Measurements from ENCODE around the gene RRM1. TPM values are rescaled to one million over a fixed set of nuclear protein-coding genes. Genes with fewer than 3 reads are reported as not detected.

The RRM1 gene
- total RNA-seq, 1 experiment from 2014 or later = 88.8 TPM

DNA sequence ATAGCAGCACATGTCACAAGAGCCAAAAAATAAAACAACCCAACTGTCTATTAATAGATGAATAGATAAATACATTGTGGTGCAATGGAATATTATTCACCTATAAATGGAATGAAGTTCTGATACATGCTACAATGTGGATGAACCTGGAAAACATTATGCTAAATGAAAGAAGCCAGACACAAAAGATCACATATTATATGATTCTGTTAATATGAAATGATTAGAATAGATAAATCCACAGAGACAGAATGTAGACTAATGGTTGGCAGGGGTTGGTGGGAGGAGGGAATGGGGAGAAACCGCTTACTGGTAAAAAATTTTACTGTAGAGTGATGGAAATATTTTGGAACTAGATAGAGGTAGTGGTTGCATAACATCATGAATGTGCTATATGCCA is 32.9 kb upstream of the RRM1 start (continued):
- TF ChIP-seq, protein P1, sequence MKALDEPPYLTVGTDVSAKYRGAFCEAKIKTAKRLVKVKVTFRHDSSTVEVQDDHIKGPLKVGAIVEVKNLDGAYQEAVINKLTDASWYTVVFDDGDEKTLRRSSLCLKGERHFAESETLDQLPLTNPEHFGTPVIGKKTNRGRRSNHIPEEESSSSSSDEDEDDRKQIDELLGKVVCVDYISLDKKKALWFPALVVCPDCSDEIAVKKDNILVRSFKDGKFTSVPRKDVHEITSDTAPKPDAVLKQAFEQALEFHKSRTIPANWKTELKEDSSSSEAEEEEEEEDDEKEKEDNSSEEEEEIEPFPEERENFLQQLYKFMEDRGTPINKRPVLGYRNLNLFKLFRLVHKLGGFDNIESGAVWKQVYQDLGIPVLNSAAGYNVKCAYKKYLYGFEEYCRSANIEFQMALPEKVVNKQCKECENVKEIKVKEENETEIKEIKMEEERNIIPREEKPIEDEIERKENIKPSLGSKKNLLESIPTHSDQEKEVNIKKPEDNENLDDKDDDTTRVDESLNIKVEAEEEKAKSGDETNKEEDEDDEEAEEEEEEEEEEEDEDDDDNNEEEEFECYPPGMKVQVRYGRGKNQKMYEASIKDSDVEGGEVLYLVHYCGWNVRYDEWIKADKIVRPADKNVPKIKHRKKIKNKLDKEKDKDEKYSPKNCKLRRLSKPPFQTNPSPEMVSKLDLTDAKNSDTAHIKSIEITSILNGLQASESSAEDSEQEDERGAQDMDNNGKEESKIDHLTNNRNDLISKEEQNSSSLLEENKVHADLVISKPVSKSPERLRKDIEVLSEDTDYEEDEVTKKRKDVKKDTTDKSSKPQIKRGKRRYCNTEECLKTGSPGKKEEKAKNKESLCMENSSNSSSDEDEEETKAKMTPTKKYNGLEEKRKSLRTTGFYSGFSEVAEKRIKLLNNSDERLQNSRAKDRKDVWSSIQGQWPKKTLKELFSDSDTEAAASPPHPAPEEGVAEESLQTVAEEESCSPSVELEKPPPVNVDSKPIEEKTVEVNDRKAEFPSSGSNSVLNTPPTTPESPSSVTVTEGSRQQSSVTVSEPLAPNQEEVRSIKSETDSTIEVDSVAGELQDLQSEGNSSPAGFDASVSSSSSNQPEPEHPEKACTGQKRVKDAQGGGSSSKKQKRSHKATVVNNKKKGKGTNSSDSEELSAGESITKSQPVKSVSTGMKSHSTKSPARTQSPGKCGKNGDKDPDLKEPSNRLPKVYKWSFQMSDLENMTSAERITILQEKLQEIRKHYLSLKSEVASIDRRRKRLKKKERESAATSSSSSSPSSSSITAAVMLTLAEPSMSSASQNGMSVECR (CRISPR knock-in tag; IDR thresholded peaks at IDR 0.05; ENCODE audit: borderline replicate concordance) = no peak
- TF ChIP-seq SP1 (CRISPR knock-in tag; conservative IDR thresholded peaks at IDR 0.05) (no peak), ESRRA (CRISPR knock-in tag; IDR thresholded peaks at IDR 0.05; ENCODE audit: borderline replicate concordance) (no peak)
- TF ChIP-seq, protein P2, sequence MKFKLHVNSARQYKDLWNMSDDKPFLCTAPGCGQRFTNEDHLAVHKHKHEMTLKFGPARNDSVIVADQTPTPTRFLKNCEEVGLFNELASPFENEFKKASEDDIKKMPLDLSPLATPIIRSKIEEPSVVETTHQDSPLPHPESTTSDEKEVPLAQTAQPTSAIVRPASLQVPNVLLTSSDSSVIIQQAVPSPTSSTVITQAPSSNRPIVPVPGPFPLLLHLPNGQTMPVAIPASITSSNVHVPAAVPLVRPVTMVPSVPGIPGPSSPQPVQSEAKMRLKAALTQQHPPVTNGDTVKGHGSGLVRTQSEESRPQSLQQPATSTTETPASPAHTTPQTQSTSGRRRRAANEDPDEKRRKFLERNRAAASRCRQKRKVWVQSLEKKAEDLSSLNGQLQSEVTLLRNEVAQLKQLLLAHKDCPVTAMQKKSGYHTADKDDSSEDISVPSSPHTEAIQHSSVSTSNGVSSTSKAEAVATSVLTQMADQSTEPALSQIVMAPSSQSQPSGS (CRISPR knock-in tag; IDR thresholded peaks at IDR 0.05; ENCODE audit: borderline replicate concordance, low read depth) = no peak

DNA sequence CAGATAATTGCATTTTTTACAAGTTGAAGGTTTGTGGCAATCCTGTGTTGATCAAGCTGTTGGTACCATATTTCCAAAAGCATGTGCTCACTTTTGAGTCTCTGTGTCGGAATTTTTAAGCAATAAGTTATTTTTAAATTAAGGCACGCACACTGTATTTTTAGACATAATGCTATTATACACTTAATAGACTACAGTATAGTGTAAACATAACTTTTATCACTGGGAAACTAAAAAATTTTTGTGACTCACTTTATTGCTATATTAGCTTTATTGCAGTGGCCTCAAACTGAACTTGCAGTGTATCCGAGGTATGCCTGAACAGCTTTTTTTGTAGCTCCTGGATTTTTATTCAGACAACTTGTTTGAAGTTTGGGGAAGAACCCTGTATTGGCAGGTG is 31.3 kb upstream of the RRM1 start:
- POLR2A ChIA-PET = no interaction called here
- no peak for DNase-seq (ENCODE audit: low spot score)
- no peaks in the 10 kb centered on the region for H3K27me3 Mint-ChIP-seq (ENCODE audit: low read depth)

More for the DNA sequence above, 31.3 kb upstream of the RRM1 start:
- CTCF ChIA-PET = interaction anchor here (0.5 kb wide), 1 partner anchor 10 kb away, joined by 3 read pairs; no protein-coding TSS in a partner anchor
- Mint-ChIP-seq H3K27ac (no peak overlapping the region), H3K4me1 (no peaks in the 10 kb centered on the region), H3K9me3 (no peaks in the 10 kb centered on the region), H3K4me3 (no peak overlapping the region), H3K36me3 (no peaks in the 10 kb centered on the region)
- no peak for TF ChIP-seq GRHL2 (CRISPR knock-in tag; IDR thresholded peaks at IDR 0.05; ENCODE audit: insufficient replicate concordance, severe bottlenecking)
- TF ChIP-seq ELF4 (CRISPR knock-in tag; IDR thresholded peaks at IDR 0.05; ENCODE audit: low read depth) = no peak
- TF ChIP-seq, protein P3, sequence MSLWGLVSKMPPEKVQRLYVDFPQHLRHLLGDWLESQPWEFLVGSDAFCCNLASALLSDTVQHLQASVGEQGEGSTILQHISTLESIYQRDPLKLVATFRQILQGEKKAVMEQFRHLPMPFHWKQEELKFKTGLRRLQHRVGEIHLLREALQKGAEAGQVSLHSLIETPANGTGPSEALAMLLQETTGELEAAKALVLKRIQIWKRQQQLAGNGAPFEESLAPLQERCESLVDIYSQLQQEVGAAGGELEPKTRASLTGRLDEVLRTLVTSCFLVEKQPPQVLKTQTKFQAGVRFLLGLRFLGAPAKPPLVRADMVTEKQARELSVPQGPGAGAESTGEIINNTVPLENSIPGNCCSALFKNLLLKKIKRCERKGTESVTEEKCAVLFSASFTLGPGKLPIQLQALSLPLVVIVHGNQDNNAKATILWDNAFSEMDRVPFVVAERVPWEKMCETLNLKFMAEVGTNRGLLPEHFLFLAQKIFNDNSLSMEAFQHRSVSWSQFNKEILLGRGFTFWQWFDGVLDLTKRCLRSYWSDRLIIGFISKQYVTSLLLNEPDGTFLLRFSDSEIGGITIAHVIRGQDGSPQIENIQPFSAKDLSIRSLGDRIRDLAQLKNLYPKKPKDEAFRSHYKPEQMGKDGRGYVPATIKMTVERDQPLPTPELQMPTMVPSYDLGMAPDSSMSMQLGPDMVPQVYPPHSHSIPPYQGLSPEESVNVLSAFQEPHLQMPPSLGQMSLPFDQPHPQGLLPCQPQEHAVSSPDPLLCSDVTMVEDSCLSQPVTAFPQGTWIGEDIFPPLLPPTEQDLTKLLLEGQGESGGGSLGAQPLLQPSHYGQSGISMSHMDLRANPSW (CRISPR knock-in tag; conservative IDR thresholded peaks at IDR 0.05; ENCODE audit: low read depth) = no peak
- no peak for TF ChIP-seq MXD4 (CRISPR knock-in tag; IDR thresholded peaks at IDR 0.05; ENCODE audit: borderline replicate concordance)
- no peak for TF ChIP-seq TEAD1 (CRISPR knock-in tag; IDR thresholded peaks at IDR 0.05)
- TF ChIP-seq, protein P4, sequence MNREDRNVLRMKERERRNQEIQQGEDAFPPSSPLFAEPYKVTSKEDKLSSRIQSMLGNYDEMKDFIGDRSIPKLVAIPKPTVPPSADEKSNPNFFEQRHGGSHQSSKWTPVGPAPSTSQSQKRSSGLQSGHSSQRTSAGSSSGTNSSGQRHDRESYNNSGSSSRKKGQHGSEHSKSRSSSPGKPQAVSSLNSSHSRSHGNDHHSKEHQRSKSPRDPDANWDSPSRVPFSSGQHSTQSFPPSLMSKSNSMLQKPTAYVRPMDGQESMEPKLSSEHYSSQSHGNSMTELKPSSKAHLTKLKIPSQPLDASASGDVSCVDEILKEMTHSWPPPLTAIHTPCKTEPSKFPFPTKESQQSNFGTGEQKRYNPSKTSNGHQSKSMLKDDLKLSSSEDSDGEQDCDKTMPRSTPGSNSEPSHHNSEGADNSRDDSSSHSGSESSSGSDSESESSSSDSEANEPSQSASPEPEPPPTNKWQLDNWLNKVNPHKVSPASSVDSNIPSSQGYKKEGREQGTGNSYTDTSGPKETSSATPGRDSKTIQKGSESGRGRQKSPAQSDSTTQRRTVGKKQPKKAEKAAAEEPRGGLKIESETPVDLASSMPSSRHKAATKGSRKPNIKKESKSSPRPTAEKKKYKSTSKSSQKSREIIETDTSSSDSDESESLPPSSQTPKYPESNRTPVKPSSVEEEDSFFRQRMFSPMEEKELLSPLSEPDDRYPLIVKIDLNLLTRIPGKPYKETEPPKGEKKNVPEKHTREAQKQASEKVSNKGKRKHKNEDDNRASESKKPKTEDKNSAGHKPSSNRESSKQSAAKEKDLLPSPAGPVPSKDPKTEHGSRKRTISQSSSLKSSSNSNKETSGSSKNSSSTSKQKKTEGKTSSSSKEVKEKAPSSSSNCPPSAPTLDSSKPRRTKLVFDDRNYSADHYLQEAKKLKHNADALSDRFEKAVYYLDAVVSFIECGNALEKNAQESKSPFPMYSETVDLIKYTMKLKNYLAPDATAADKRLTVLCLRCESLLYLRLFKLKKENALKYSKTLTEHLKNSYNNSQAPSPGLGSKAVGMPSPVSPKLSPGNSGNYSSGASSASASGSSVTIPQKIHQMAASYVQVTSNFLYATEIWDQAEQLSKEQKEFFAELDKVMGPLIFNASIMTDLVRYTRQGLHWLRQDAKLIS (CRISPR knock-in tag; IDR thresholded peaks at IDR 0.05; ENCODE audit: borderline replicate concordance) = no peak
- TF ChIP-seq ZNF423 (CRISPR knock-in tag; IDR thresholded peaks at IDR 0.05) = no peak
- no peak for ATAC-seq

Measured in WTC11 (cell line).